ENCODE measurements around the gene EVI5. TPM values are rescaled to one million over a fixed set of nuclear protein-coding genes. Genes with fewer than 3 reads are reported as not detected.

The EVI5 gene
- total and polyA plus RNA-seq, 10 of the 15 experiments (the other 5 are each of a cell fraction or from before 2014, with no cell fraction given): 0.27 to 6.8 (median 1.7) TPM

DNA sequence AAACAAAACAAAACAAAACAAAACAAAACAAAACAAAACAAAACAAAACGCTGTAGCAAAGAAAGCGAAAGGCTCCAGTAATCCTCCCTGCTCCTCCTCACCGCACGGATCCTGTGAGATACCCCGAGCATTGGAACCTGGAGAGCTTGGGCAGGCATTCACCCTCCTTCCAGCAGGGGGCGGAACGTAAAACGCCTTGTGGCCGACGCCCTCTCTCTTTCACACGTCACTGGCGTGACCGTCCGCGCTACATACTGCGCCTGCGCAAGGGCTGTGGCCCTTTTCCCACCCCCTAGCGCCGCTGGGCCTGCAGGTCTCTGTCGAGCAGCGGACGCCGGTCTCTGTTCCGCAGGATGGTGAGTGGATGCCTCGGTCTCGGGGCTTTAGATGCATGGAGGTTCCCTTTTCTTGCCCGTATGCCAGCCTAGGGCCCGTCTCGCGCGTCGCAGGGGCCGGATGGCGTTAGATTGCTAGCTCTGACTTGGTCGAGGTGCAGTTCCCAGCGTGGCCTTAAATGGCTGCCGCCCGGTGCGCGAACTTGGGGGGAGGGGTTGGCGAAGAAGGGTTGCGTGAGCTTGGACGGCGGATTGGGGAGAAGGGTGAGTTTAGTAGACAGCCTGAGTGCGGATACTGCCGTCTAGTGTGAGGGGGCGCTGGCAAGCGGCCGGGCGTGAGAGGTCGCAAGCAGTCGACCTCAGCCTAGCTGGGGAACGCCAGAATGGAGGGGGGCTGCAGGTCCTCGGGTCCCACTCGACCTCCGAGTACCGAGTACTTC is 47.0 kb upstream of the EVI5 start, which contains the start of gene RPL5 (continued):
- TF ChIP-seq, protein P1, sequence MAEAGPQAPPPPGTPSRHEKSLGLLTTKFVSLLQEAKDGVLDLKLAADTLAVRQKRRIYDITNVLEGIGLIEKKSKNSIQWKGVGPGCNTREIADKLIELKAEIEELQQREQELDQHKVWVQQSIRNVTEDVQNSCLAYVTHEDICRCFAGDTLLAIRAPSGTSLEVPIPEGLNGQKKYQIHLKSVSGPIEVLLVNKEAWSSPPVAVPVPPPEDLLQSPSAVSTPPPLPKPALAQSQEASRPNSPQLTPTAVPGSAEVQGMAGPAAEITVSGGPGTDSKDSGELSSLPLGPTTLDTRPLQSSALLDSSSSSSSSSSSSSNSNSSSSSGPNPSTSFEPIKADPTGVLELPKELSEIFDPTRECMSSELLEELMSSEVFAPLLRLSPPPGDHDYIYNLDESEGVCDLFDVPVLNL (IDR thresholded peaks at IDR 0.05; ENCODE audit: low read depth, low read length): 0 out of 2 replicates have a peak, but pooled peaks have one; percentile 16
- 0 out of 2 replicates have a peak, but pooled peaks have one; percentile 38 for TF ChIP-seq ASH2L (IDR thresholded peaks at IDR 0.05; ENCODE audit: borderline replicate concordance, low read depth)
- TF ChIP-seq TARDBP (IDR thresholded peaks at IDR 0.05; ENCODE audit: borderline replicate concordance): peak; percentile 46
- peak; percentile 100 for TF ChIP-seq ZNF207 (IDR thresholded peaks at IDR 0.05; ENCODE audit: borderline replicate concordance)
- TF ChIP-seq, protein P2, sequence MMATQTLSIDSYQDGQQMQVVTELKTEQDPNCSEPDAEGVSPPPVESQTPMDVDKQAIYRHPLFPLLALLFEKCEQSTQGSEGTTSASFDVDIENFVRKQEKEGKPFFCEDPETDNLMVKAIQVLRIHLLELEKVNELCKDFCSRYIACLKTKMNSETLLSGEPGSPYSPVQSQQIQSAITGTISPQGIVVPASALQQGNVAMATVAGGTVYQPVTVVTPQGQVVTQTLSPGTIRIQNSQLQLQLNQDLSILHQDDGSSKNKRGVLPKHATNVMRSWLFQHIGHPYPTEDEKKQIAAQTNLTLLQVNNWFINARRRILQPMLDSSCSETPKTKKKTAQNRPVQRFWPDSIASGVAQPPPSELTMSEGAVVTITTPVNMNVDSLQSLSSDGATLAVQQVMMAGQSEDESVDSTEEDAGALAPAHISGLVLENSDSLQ (IDR thresholded peaks at IDR 0.05): no peak; the same call in none of the 2 replicates
- TF ChIP-seq ZNF622 (IDR thresholded peaks at IDR 0.05): no peak
- TF ChIP-seq CBX3 (IDR thresholded peaks at IDR 0.05; ENCODE audit: borderline replicate concordance, low read depth): no peak
- TF ChIP-seq IRF4 (IDR thresholded peaks at IDR 0.05; ENCODE audit: low read depth, low read length): no peak; the same call in 1 of the 2 replicates
- TF ChIP-seq MEF2B (IDR thresholded peaks at IDR 0.05; ENCODE audit: partially characterized antibody, poor library complexity, severe bottlenecking): peak; percentile 56
- no peak for TF ChIP-seq ZNF274 (IDR thresholded peaks at IDR 0.05; ENCODE audit: insufficient read depth, insufficient read length)
- no peak for TF ChIP-seq SUZ12 (IDR thresholded peaks at IDR 0.05; ENCODE audit: unreplicated experiment)
- peak; percentile 99 for TF ChIP-seq TAF1 (IDR thresholded peaks at IDR 0.05; ENCODE audit: borderline replicate concordance, low read depth, low read length)
- TF ChIP-seq RCOR1 (conservative IDR thresholded peaks at IDR 0.05; ENCODE audit: low read depth, low read length): no peak
- TF ChIP-seq PML (IDR thresholded peaks at IDR 0.05; ENCODE audit: low read length): peak; percentile 100
- TF ChIP-seq PAX8 (IDR thresholded peaks at IDR 0.05): no peak
- TF ChIP-seq NBN (IDR thresholded peaks at IDR 0.05): peak; percentile 99
- TF ChIP-seq MXI1 (IDR thresholded peaks at IDR 0.05; ENCODE audit: low read depth, low read length): peak; percentile 97
- no peak for TF ChIP-seq SREBF1 (IDR thresholded peaks at IDR 0.05; ENCODE audit: low read length)
- TF ChIP-seq, protein P3, sequence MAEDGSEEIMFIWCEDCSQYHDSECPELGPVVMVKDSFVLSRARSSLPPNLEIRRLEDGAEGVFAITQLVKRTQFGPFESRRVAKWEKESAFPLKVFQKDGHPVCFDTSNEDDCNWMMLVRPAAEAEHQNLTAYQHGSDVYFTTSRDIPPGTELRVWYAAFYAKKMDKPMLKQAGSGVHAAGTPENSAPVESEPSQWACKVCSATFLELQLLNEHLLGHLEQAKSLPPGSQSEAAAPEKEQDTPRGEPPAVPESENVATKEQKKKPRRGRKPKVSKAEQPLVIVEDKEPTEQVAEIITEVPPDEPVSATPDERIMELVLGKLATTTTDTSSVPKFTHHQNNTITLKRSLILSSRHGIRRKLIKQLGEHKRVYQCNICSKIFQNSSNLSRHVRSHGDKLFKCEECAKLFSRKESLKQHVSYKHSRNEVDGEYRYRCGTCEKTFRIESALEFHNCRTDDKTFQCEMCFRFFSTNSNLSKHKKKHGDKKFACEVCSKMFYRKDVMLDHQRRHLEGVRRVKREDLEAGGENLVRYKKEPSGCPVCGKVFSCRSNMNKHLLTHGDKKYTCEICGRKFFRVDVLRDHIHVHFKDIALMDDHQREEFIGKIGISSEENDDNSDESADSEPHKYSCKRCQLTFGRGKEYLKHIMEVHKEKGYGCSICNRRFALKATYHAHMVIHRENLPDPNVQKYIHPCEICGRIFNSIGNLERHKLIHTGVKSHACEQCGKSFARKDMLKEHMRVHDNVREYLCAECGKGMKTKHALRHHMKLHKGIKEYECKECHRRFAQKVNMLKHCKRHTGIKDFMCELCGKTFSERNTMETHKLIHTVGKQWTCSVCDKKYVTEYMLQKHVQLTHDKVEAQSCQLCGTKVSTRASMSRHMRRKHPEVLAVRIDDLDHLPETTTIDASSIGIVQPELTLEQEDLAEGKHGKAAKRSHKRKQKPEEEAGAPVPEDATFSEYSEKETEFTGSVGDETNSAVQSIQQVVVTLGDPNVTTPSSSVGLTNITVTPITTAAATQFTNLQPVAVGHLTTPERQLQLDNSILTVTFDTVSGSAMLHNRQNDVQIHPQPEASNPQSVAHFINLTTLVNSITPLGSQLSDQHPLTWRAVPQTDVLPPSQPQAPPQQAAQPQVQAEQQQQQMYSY (CRISPR knock-in tag; IDR thresholded peaks at IDR 0.05): no peak
- 0 out of 2 replicates have a peak, but pooled peaks have one; percentile 13 for TF ChIP-seq ZBTB40 (IDR thresholded peaks at IDR 0.05; ENCODE audit: borderline replicate concordance)
